ENCODE data around the gene FAM25A. TPM values are rescaled to one million over a fixed set of nuclear protein-coding genes. Genes with fewer than 3 reads are reported as not detected.
"Not testable (repeated sequence)": the region's sequence is repeated elsewhere in the genome, so short reads cannot be mapped to it uniquely, and the experiment has no call there.

The FAM25A gene
- total RNA-seq, 1 experiment from 2014 or later, result 2.7 TPM

DNA sequence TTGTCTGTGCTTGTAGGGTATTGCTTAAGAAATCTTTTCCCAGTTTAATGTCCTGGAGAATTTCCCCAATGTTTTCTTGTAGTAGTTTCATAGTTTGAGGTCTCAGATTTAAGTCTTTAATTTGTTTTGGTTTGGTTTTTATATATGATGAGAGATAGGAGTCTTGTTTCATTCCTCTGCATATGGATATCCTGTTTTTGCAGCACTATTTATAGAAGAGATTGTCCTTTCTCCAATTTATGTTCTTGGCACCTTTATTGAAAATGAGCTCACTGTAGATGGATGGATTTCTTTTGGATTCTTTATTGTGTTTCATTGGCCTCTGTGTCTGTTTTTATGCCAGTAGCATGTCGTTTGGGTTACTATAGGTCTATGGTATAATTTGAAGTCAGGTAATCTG lies 31.6 kb upstream of the FAM25A start:
- POLR2A ChIA-PET, result no interaction called here
- RAD21 ChIA-PET (ENCODE audit: low non-redundant PET in 1 of 2, low total read pairs in 2 of 2, uncharacterized antibody in 2 of 2, unreplicated experiment in 2 of 2), result no interaction called here
- no peak overlapping the region for H3K9ac ChIP-seq (ENCODE audit: low read length)
- ATAC-seq, result no peak
- TF ChIP-seq CBX3 (IDR thresholded peaks at IDR 0.05; ENCODE audit: low read depth), result no peak
- TF ChIP-seq EZH2 (IDR thresholded peaks at IDR 0.05), result no peak
- TF ChIP-seq YY1 (IDR thresholded peaks at IDR 0.05; ENCODE audit: extremely low read depth, insufficient replicate concordance, low read depth, low read length), result no peak
- TF ChIP-seq EZH2phosphoT487 (IDR thresholded peaks at IDR 0.05; ENCODE audit: borderline replicate concordance), result no peak
- TF ChIP-seq, protein P1, sequence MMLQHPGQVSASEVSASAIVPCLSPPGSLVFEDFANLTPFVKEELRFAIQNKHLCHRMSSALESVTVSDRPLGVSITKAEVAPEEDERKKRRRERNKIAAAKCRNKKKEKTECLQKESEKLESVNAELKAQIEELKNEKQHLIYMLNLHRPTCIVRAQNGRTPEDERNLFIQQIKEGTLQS (IDR thresholded peaks at IDR 0.05), result no peak
- TF ChIP-seq JUND (IDR thresholded peaks at IDR 0.05), result no peak
- TF ChIP-seq, protein P2, sequence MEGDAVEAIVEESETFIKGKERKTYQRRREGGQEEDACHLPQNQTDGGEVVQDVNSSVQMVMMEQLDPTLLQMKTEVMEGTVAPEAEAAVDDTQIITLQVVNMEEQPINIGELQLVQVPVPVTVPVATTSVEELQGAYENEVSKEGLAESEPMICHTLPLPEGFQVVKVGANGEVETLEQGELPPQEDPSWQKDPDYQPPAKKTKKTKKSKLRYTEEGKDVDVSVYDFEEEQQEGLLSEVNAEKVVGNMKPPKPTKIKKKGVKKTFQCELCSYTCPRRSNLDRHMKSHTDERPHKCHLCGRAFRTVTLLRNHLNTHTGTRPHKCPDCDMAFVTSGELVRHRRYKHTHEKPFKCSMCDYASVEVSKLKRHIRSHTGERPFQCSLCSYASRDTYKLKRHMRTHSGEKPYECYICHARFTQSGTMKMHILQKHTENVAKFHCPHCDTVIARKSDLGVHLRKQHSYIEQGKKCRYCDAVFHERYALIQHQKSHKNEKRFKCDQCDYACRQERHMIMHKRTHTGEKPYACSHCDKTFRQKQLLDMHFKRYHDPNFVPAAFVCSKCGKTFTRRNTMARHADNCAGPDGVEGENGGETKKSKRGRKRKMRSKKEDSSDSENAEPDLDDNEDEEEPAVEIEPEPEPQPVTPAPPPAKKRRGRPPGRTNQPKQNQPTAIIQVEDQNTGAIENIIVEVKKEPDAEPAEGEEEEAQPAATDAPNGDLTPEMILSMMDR (IDR thresholded peaks at IDR 0.05 in 2 of 3, conservative IDR thresholded peaks at IDR 0.05 in 1 of 3; ENCODE audit: borderline replicate concordance in 1 of 3, insufficient read depth in 1 of 3, low read depth in 2 of 3, low read length in 2 of 3), result no peak
- no peak for TF ChIP-seq SP1 (IDR thresholded peaks at IDR 0.05; ENCODE audit: low read depth)
- no peak for TF ChIP-seq ZFX (IDR thresholded peaks at IDR 0.05)
- TF ChIP-seq RAD21 (IDR thresholded peaks at IDR 0.05; ENCODE audit: low read depth), result no peak
- TF ChIP-seq SRF (IDR thresholded peaks at IDR 0.05; ENCODE audit: low read depth), result no peak
- no peak for TF ChIP-seq SIN3A (IDR thresholded peaks at IDR 0.05; ENCODE audit: low read depth)
- no peak for TF ChIP-seq POLR2AphosphoS5 (IDR thresholded peaks at IDR 0.05; ENCODE audit: low read depth, low read length)
- TF ChIP-seq, protein P3, sequence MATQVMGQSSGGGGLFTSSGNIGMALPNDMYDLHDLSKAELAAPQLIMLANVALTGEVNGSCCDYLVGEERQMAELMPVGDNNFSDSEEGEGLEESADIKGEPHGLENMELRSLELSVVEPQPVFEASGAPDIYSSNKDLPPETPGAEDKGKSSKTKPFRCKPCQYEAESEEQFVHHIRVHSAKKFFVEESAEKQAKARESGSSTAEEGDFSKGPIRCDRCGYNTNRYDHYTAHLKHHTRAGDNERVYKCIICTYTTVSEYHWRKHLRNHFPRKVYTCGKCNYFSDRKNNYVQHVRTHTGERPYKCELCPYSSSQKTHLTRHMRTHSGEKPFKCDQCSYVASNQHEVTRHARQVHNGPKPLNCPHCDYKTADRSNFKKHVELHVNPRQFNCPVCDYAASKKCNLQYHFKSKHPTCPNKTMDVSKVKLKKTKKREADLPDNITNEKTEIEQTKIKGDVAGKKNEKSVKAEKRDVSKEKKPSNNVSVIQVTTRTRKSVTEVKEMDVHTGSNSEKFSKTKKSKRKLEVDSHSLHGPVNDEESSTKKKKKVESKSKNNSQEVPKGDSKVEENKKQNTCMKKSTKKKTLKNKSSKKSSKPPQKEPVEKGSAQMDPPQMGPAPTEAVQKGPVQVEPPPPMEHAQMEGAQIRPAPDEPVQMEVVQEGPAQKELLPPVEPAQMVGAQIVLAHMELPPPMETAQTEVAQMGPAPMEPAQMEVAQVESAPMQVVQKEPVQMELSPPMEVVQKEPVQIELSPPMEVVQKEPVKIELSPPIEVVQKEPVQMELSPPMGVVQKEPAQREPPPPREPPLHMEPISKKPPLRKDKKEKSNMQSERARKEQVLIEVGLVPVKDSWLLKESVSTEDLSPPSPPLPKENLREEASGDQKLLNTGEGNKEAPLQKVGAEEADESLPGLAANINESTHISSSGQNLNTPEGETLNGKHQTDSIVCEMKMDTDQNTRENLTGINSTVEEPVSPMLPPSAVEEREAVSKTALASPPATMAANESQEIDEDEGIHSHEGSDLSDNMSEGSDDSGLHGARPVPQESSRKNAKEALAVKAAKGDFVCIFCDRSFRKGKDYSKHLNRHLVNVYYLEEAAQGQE (IDR thresholded peaks at IDR 0.05; ENCODE audit: low read depth), result no peak
- no peak for TF ChIP-seq EGR1 (IDR thresholded peaks at IDR 0.05; ENCODE audit: low read depth)
- TF ChIP-seq, protein P4, sequence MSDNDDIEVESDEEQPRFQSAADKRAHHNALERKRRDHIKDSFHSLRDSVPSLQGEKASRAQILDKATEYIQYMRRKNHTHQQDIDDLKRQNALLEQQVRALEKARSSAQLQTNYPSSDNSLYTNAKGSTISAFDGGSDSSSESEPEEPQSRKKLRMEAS (IDR thresholded peaks at IDR 0.05), result no peak
- DNase-seq (ENCODE audit: low read depth, low spot score), result no peak
- H2AFZ ChIP-seq (ENCODE audit: low read depth, low read length, poor library complexity, severe bottlenecking), result no peak overlapping the region
- H3K4me3 ChIP-seq (replicated peaks in 1 of 2; ENCODE audit: low read depth in 1 of 2, low read length in 2 of 2), result no peak overlapping the region
- H3K79me2 ChIP-seq (ENCODE audit: insufficient read depth, low read length), result no peaks in the 10 kb centered on the region
- no peaks in the 10 kb centered on the region for H3K9me2 ChIP-seq (ENCODE audit: insufficient read depth)
- CTCF ChIA-PET, result no interaction called here
- no peaks in the 10 kb centered on the region for H3K9me3 ChIP-seq (ENCODE audit: control insufficient read depth in 1 of 2, insufficient read depth in 1 of 2, low read depth in 1 of 2, low read length in 2 of 2)
- no peaks in the 10 kb centered on the region for H3K4me1 ChIP-seq (ENCODE audit: control insufficient read depth in 1 of 2, insufficient read depth in 2 of 2, low read length in 2 of 2)
- H3K27me3 ChIP-seq (ENCODE audit: insufficient read depth, low read length), result no peaks in the 10 kb centered on the region
- intact Hi-C loops (cut with micrococcal nuclease), result no loop called here
- no peaks in the 10 kb centered on the region for H3K36me3 ChIP-seq (ENCODE audit: control insufficient read depth in 1 of 2, insufficient read depth in 2 of 2, low read length in 2 of 2)
- no TSS peak for BruUV-seq (replicated peaks)
- no peaks in the 10 kb centered on the region for H4K20me1 ChIP-seq (ENCODE audit: insufficient read depth)
- no peak overlapping the region for H3K4me2 ChIP-seq (ENCODE audit: low read length)
- H3K27ac ChIP-seq (ENCODE audit: low read depth, low read length), result no peak overlapping the region

DNA sequence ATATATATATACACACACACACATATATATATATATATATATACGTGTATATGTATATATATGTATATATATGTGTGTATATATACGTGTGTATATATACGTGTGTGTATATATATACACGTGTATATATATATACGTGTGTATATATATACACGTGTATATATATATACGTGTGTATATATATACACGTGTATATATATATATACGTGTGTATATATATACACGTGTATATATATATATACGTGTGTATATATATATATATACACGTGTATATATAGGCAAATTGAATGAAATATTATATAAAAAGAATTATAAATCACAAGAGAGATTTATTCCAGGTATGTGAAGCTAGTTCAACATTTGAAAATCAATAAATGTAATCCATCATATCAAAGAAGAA lies 28.7 kb upstream of the FAM25A start:
- H3K36me3 ChIP-seq (ENCODE audit: control insufficient read depth in 1 of 2, insufficient read depth in 2 of 2, low read length in 2 of 2); H3K4me2 ChIP-seq (ENCODE audit: low read length); BruUV-seq (replicated peaks); ATAC-seq; H4K20me1 ChIP-seq (ENCODE audit: insufficient read depth); H2AFZ ChIP-seq (ENCODE audit: low read depth, low read length, poor library complexity, severe bottlenecking); CTCF ChIA-PET; H3K9ac ChIP-seq (ENCODE audit: low read length); H3K4me1 ChIP-seq (ENCODE audit: control insufficient read depth in 1 of 2, insufficient read depth in 2 of 2, low read length in 2 of 2); H3K79me2 ChIP-seq (ENCODE audit: insufficient read depth, low read length); H3K9me3 ChIP-seq (ENCODE audit: control insufficient read depth in 1 of 2, insufficient read depth in 1 of 2, low read depth in 1 of 2, low read length in 2 of 2); H3K27me3 ChIP-seq (ENCODE audit: insufficient read depth, low read length); H3K4me3 ChIP-seq (replicated peaks in 1 of 2; ENCODE audit: low read depth in 1 of 2, low read length in 2 of 2); H3K9me2 ChIP-seq (ENCODE audit: insufficient read depth); intact Hi-C loops (cut with micrococcal nuclease); DNase-seq (ENCODE audit: low read depth, low spot score); H3K27ac ChIP-seq (ENCODE audit: low read depth, low read length); RAD21 ChIA-PET (ENCODE audit: low non-redundant PET in 1 of 2, low total read pairs in 2 of 2, uncharacterized antibody in 2 of 2, unreplicated experiment in 2 of 2); POLR2A ChIA-PET: not testable (repeated sequence)

All from HCT116 (cell line).